ENCODE data around the gene GRIN2A. TPM values are rescaled to one million over a fixed set of nuclear protein-coding genes. Genes with fewer than 3 reads are reported as not detected.

Gene GRIN2A
- total RNA-seq, 4 donors from 2014 or later = 0.35 to 7.4 (median 1.5) TPM

- TF ChIP-seq POLR2A (IDR thresholded peaks at IDR 0.05) (no peak), CTCF (IDR thresholded peaks at IDR 0.05) (no peak)
- Histone ChIP-seq H3K27ac (no peak overlapping the region), H3K9me3 (no peaks in the 10 kb centered on the region), H3K36me3 (no peaks in the 10 kb centered on the region), H3K4me3 (no peak overlapping the region), H3K4me1 (no peaks in the 10 kb centered on the region), H3K27me3 (no peaks in the 10 kb centered on the region)
- no peak for DNase-seq
Observed at GRCh38 chr16:9869776-9870175, 312.5 kb downstream of the GRIN2A start.

GRCh38 chr16:9868606-9869149, 313.6 kb downstream of the GRIN2A start:
- H3K9me3 ChIP-seq = no peaks in the 10 kb centered on the region
- H3K4me3 ChIP-seq = no peak overlapping the region
- H3K27me3 ChIP-seq = no peaks in the 10 kb centered on the region
- H3K4me1 ChIP-seq = no peaks in the 10 kb centered on the region
- no peak for DNase-seq
- no peak for TF ChIP-seq CTCF (IDR thresholded peaks at IDR 0.05)
- no peak for TF ChIP-seq POLR2A (IDR thresholded peaks at IDR 0.05)
- no peaks in the 10 kb centered on the region for H3K36me3 ChIP-seq
- no peak overlapping the region for H3K27ac ChIP-seq

GRCh38 chr16:9867176-9867575, 315.1 kb downstream of the GRIN2A start:
- Histone ChIP-seq H3K4me1 (no peaks in the 10 kb centered on the region), H3K27ac (no peak overlapping the region), H3K9me3 (no peaks in the 10 kb centered on the region), H3K27me3 (no peaks in the 10 kb centered on the region), H3K36me3 (no peaks in the 10 kb centered on the region), H3K4me3 (no peak overlapping the region)
- DNase-seq = no peak
- TF ChIP-seq CTCF (IDR thresholded peaks at IDR 0.05) (no peak), POLR2A (IDR thresholded peaks at IDR 0.05) (no peak)

- Histone ChIP-seq H3K4me3 (no peak overlapping the region), H3K27ac (no peak overlapping the region), H3K9me3 (no peaks in the 10 kb centered on the region), H3K36me3 (no peaks in the 10 kb centered on the region), H3K4me1 (no peaks in the 10 kb centered on the region), H3K27me3 (no peaks in the 10 kb centered on the region)
- TF ChIP-seq CTCF (IDR thresholded peaks at IDR 0.05) (no peak), POLR2A (IDR thresholded peaks at IDR 0.05) (no peak)
- no peak for DNase-seq
Observed at GRCh38 chr16:9864461-9864860, 317.8 kb downstream of the GRIN2A start.

GRCh38 chr16:9862327-9862726, 319.9 kb downstream of the GRIN2A start:
- Histone ChIP-seq H3K4me1 (no peaks in the 10 kb centered on the region), H3K27ac (no peak overlapping the region), H3K27me3 (no peaks in the 10 kb centered on the region), H3K9me3 (no peaks in the 10 kb centered on the region), H3K36me3 (no peaks in the 10 kb centered on the region), H3K4me3 (no peak overlapping the region)
- no peak for DNase-seq
- TF ChIP-seq POLR2A (IDR thresholded peaks at IDR 0.05) (no peak), CTCF (IDR thresholded peaks at IDR 0.05) (no peak)

- Histone ChIP-seq H3K27ac (no peak overlapping the region), H3K27me3 (no peaks in the 10 kb centered on the region)
- DNase-seq = no peak
Observed at GRCh38 chr16:9860876-9861275, 321.4 kb downstream of the GRIN2A start.

More at GRCh38 chr16:9860876-9861275, 321.4 kb downstream of the GRIN2A start:
- H3K4me1 ChIP-seq = no peaks in the 10 kb centered on the region
- H3K9me3 ChIP-seq = no peaks in the 10 kb centered on the region
- TF ChIP-seq POLR2A (IDR thresholded peaks at IDR 0.05) (no peak), CTCF (IDR thresholded peaks at IDR 0.05) (no peak)
- H3K4me3 ChIP-seq = no peak overlapping the region
- H3K36me3 ChIP-seq = no peaks in the 10 kb centered on the region

All from Peyer's patch (tissue), 4 donors.